OCI-LY1 (cell line): ENCODE results near the gene MTRFR.

Experiments used
- EZH2 ChIP-seq: fragments of 200-600 bp; sonication (generic), shearing (Covaris generic); IDR thresholded peaks from 2 replicates; pipeline ENCODE4 v1.8.0; 2017; ENCODE audit warnings: borderline replicate concordance, mixed run types, mild to moderate bottlenecking, antibody characterized with exemption, low read length, moderate library complexity, mixed read lengths
- TF ChIP-seq, protein P1 (sequence below): fragments of 200-600 bp; sonication (generic), shearing (Covaris generic); IDR thresholded peaks from 2 replicates; pipeline ENCODE4 v1.5.1; 2017; ENCODE audit warnings: mild to moderate bottlenecking, antibody characterized with exemption, low read length, moderate library complexity, mixed read lengths

DNA sequence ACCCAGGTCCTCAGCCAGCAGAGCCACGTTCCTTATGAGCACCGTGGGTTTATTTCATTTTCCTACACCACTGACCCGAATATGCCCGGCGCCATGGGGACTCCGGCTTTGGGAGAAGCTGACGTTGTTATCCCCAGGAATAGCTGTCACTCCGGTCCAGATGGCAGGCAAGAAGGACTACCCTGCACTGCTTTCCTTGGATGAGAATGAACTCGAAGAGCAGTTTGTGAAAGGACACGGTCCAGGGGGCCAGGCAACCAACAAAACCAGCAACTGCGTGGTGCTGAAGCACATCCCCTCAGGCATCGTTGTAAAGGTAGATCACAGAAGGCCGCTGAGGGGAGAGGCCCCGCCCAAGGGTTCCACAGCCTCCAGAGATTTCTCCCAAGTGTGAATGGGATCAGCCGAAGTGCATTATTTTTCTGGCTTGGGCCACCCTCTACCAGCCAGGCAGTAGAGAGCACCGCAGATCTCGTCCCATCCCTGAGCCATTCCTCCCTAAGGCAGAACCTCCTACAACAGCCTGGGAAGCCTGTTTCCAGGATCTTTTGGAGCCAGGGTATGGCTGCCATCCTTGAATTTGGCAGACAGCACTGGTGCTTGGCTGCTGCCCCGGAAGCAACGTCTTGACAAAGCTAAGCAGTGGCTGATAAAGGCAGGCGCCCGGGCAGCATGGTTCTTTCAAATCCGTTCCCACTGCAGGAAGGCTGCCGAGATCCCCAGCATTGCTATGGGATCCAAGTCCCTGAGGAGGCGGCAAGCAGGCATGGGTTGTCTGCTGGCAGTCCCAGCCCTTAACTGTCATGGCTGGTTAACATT, 20.6 kb downstream of the MTRFR start:
- TF ChIP-seq, protein P1, sequence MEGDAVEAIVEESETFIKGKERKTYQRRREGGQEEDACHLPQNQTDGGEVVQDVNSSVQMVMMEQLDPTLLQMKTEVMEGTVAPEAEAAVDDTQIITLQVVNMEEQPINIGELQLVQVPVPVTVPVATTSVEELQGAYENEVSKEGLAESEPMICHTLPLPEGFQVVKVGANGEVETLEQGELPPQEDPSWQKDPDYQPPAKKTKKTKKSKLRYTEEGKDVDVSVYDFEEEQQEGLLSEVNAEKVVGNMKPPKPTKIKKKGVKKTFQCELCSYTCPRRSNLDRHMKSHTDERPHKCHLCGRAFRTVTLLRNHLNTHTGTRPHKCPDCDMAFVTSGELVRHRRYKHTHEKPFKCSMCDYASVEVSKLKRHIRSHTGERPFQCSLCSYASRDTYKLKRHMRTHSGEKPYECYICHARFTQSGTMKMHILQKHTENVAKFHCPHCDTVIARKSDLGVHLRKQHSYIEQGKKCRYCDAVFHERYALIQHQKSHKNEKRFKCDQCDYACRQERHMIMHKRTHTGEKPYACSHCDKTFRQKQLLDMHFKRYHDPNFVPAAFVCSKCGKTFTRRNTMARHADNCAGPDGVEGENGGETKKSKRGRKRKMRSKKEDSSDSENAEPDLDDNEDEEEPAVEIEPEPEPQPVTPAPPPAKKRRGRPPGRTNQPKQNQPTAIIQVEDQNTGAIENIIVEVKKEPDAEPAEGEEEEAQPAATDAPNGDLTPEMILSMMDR = no peak
- TF ChIP-seq EZH2 = no peak
